GM21367 (cell line): Measurements from ENCODE around the gene MTA1.
A peak's percentile ranks its signal among the peaks of the same experiment; 100 is the strongest.

Experiments
- ATAC-seq: cut with Tn5 transposase; IDR thresholded peaks from one replicate; pipeline ENCODE4 v1.9.1; 2021; ENCODE audit not compliant: unreplicated experiment

Gene MTA1

DNA sequence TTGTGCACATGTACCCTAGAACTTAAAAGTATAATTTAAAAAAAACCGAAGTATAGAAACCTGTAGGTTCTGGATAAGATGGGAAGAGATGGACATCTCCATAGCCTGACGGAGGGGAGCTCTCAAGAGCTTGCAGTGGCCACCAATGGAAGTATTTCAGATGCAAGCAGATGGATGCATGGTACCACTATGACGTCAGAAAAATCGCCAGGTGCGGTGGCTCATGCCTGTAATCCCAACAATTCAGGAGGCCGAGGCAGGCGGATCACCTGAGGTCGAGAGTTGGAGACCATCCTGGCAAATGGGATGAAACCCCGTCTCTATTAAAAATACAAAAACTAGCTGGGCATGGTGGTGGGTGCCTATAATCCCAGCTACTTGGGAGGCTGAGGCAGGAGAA is 17.9 kb upstream of the MTA1 start:
- no peak for ATAC-seq

DNA sequence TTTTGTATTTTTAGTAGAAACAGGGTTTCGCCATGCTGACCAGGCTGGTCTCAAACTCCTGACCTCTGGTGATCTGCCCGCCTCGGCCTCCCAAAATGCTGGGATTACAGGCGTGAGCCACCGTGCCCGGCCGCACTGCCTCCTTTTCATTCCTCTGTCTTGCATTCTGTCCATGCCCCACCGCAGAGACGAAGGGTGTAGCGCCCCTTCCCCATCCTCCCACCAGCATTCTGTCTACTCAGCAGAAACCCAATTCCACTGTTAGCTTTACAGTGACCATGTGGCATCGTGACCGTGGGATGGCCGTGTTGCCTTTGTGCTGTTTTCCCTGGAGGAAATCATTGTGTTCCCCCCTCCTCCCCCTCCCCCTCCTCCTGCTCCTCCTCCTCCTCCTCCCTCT is 11.0 kb upstream of the MTA1 start:
- no peak for ATAC-seq

DNA sequence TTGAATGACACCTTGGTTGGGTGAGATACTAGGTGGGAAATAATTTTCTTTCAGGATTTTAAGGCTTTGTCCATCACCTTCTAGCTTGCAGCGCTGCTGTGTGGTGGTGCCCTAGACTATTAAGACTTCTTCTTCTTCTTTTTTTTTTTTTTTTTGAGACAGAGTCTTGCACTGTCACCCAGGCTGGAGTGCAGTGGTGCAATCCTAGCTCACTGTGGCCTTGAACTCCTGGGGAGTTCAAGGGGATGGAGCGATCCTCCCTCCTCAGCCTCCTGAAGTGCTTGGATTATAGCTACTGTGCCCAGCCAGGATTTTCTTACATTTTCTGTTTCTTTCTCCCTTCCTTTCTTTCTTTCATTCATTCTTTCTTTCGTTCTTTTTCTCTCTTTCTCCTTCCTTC is 10.3 kb upstream of the MTA1 start:
- no peak for ATAC-seq

DNA sequence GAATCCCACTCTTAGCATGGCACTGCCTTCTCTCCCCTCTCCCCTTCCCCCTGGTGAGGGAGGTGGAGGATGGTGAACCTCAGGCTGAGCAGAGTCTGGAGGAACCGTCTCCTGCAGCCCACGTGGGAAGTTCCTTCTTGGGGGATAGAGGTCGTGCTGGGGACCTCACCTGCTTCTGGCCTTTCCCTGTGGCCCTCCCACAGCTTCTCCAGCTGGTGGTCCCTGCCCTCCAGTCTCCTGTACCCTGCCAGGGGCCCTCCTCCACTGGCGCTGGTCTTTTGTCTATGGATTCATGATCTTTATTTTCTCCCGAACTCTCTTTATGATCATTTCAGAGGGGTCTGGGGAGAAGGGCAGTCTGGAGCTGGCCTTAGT is 9.0 kb upstream of the MTA1 start:
- no peak for ATAC-seq

DNA sequence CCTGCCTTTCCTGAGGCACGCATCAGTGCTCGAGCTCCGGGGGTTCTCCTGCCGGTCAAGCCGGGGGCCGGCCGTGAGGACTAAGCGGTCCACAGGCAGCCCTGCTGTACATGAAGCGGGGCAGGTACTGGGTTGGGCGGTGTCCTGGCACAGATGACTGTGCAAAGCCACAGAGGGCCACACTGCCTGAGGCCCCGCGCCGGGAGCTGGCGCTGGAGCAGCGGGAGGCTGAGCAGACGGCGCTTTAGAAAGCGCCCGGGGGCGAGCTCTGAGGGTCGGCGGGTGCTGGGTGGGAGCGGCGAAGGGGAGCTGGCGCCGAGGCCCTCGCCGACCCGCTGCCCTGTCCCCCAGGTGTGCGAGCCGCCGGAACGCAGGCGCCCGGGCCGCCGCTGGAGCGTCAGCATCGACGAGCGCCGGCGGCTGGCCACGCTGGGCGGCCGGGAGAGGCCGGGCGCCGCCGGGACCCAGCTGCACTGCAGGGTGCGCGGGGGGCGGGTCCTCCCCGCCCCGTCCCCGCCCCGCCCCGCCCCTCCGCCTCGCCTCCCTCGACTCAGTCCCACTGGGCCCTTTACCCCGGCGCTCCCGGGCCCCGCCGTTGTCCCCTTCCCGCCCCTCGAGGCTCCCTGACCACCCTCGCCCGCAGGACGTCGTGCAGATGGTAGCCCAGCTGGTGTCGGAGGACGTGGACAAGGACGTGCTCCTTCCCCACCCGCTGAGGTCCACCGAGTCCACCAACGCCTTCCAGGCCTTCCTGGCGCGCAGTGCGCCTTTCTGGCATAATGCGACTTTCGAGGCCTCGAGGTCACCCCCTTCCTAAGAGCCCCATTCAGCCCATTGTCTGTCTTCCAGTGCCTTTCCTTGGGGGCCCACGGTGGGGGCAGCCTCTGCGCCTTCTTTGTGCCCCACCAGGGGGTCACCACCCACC is 8.3 kb upstream of the MTA1 start:
- no peak for ATAC-seq

DNA sequence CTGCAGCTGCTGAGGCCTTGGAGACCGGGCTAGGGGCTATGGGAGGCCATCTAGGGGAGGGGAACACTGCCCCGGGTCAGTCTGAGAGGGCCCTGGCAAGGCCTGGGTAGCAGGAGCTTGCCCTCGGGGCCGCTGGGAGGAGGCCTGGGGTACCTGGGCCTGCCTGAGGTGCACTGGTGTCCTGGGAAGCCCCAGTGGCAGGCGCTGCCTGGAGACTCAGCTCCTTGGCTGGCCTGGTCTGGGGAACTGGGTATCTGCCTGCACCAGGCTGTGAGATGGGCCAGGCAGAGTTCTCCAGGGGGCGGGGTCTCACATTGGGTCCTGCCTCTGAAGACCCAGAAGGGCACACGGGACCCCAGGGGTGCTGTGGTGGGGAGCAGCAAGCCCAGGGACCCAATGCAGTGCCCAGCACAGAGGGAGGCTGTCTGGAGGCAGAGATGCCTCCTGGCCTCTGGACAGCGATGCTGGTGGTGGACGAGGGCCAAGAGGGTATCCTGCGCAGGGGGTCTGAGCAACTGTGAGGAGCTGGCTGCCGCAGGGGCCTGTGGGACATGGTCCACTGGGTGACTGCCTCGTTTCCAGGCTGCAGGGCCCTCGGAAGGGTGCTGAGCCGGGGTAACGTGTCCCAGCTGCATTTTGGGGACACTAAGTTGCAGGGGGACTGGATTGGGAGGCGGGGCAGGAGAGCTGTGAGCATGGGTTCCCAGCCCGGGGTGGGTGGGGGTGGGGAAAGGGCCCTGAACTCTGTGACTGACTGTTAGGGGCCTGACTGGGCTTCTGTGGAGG is 7.4 kb upstream of the MTA1 start:
- no peak for ATAC-seq

DNA sequence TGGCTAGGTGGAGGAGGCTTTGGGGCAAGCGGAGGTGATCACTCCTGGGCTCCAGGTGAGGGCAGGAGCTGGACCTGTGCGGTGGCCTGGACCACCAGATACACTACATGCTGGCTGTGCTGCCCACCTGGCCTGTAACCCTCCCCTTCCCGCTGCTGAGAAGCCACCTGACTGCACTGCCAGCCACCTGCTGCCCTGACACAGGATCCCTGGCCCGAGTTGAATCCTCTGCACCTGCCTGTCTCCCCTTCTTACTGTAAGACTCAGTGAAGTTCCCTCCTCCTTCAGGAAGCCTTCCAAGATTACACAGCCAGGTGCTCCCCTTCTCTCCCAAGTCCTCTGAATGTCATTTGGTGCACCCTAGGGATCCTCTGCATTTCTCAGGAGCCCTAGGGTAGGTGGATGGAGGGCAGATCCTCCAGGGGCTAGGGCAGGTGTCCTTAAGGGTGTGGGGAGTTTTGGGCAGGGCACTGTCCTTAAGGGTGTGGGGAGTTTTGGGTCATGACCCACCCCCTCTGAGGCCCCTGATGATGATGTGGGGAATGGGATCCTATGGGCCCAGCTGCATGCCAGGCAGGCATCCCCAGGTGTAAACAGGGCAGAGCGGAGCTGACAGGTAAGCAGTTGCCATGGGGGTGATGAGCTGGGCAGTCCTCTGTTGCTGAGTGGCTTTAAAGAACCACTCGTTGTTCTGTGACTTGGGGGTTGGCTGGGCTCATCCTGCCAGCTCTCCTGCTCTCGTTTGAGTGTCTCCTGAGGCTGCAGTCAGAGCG is 6.7 kb upstream of the MTA1 start:
- no peak for ATAC-seq

DNA sequence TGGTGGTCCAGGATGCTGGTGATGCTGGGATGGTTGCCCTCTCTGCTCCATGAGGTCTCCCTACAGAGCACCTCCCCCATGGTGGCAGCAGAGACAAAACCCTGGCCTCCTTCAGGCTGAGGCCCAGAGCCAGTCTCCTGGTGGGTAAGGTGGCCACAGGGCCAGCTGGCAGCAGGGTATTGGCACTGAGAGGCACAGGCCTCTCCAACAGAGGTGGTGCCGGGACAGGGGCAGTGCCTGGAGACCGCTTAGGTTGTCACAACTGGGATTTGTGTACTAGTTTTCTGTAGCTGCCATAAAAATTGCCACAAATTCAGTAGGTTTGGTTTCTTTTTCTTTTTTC is 6.1 kb upstream of the MTA1 start:
- no peak for ATAC-seq

DNA sequence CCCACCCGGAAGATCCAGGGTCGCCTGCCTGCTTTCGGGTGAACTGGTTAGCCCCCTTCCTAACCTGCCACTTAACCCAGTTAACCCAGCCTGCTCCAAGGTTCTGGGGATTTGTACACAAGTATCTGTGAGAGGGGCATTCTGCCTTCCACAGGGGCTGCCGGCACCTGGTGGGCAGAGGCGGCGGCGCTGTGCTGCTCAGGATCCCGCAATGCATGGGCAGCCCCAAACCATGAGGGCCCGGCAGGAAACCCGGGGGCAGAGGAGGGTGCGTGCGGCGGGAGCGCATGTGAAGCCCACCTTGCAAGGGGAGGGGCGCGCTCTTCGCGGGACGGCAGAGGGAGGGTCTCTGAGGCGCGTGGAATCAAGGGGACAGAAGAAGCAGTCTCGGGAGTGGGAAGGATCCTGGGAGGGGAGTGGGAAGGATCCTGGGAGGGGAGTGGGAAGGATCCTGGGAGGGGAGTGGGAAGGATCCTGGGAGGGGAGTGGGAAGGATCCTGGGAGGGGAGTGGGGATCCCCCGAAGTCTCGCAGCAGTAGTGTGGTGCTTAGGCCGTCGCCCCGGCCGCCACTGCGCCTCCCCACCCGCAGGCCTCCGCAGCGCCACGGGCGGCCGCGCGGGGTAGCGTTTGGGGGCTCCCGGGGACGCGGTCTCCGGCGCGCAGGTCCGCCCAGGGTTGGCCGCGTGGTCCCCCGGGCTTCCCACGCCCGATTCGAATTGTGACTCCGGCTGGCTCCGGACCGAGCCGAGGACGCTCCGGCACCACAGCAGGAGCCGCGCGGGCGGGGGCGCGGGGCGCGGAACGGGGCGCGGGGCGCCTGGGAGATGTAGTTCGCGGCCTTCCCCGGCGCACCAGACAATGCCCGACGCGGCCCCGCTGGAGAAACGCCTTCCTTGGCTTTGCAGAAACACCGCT is 4.9 kb upstream of the MTA1 start:
- ATAC-seq, result peak; percentile 44

DNA sequence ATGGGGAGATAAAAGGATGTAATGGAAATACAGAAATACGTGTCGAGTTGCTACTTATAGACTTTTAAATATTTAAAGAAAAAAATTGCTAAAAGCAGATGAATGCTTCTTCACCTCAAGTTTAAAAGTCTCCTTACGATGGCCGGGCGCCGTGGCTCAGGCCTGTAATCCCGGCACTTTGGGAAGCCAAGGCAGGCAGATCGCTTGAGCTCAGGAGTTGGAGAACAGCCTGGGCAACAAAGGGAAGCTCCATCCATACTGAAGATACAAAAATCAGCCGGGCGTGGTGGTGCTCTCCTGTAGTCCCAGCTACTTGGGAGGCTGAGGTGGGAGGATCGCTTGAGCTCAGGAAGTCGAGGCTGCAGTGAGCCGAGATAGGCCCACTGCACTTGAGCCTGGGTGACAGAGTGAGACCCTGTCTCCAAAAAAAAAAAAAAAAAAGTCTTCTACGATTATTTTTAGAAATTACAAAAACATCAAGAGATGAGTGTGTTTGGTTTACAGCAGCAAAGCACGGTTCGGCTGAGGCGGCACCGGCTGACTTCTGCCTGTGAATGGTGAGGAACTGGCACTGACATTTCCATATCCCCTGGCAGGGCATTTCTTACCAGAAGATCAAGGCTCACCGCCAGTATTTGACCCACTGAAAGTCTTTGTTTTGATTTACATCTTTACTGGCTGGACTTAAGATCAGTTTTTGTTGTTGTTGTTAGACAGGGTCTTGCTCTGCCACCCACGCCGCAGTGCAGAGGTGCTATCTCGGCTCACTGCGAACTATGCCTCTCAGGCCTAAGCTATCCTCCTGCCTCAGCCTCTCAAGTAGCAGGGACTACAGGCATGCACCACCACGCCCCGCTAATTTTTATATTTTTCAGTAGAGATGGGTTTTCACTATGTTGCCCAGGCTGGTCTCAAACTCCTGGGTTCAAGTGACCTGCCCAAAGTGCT is 3.9 kb upstream of the MTA1 start:
- ATAC-seq, result no peak

DNA sequence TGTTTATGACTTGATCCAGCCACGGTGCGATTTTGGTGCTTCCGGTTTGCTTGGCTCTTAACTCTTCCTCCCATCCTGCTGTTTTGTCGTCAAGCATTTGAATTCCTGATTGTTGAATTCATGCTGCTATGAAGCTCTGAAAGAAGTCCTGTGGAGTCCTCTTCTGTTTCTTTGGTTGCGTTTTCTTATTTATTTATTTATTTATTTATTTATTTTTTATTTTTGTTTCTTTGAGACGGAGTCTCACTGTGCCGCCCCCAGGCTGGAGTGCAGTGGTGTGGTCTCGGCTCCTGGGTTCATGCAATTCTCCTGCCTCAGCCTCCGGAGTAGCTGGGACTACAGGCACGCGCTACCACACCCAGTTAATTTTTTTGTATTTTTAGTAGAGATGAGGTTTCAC is 3.0 kb upstream of the MTA1 start:
- ATAC-seq, result no peak

DNA sequence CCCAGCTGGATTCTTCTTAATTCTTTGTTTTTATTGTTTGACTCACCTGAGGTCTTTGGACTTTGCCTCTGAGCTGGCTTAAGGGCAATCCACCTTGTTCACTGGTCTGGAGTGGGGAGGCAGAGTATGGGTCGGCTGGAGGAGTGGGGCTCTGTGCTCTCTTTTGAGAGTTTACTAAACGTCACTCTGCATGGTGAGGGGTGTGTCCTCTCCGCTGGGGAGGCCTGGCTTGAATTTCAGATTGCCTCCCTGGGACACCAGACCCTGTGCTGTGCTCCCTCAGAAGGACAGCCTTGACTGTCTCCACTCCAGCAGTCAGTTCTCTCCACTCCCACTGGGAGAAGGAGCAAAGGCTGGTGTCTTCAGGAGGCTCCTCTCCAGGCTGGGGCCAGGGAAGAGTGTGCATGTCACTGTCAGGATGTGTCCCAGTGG is 1.9 kb upstream of the MTA1 start:
- no peak for ATAC-seq

DNA sequence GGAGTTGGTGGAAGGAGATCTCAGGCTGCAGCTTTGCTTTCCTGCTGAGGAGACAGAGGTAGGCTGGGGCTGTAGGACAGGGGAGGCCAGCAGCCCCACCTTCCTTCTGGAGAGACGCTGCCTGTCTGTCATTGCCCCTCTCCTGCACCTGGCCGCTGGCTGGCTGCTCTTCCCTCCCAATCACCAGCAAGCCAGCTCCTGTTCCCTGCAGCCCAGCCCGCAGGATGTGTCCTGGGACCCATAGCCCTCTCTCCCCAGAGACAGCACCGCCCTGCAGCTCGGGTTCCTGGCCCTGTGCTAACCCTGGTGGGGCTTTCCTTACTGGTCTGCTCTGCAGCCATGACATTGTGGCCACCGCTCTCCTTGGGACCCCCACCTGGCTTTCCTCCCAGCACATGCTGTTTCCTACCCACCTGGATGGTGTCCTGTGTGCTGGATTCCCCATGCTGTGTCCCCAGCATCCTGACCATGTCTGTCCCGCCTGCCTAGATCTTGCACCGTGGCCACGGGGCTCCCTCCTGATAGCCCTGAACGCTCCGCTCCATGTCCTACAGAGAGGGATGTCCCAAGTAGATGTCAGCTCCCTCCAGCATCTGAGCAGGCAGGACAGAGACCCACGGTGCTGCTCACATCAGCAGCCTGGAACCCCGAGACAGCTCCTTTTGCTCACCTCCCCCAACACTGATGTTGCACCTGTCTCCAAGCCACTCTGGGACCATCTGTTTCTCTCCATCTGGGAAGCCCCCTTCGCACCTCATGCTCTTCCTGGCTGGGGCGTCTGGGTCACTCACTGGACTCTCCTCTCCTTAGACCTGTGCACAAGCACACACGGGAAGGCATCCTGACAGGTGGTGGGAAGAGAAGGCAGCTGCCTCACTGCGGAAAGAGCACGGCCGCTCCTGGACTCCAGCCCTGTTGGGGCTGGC is 1.1 kb upstream of the MTA1 start:
- no peak for ATAC-seq

DNA sequence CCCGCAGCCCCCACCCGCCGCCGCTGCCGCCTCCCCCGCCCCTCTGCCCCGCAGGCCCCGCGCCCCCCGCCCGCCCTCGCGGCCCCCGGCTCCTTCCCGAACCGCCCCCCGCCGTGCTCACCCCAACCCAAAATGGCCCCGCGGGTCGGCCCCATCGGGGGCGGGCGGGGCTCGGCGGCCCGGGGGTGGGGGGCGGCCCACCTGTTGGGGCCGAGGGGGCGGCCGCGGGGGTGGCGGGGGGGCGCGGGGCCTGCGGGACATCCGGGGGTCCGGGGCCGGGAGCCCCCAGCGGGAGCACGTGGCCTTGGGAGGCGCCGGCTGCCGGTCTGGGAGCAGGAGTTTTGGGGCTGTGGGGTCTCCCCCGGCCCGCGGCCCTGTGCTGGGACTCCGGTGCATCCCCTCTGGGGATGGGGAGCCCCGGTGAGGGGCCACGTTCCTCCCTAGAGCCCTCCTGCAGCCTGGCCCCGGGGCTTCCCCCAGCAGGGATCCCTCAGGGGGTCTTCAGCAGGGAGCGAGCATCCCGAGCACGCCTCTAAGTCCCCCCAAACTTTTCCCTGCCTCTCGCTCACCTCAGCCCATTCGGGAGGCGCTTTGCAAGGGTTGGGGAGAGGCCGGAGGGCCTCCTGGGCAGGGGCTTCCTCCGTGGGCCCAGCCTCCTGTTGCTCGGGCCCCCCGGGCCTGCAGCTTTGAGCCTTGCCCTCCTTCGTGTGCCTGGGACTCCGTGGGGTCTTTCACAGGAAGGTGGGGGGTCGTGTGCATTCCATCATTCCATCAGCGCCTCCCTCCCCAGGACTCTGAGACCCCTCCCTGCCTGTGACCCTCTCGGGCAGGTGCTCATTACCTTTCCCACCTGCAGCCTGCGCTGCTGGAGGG is 710 bp downstream of the MTA1 start:
- ATAC-seq, result no peak

DNA sequence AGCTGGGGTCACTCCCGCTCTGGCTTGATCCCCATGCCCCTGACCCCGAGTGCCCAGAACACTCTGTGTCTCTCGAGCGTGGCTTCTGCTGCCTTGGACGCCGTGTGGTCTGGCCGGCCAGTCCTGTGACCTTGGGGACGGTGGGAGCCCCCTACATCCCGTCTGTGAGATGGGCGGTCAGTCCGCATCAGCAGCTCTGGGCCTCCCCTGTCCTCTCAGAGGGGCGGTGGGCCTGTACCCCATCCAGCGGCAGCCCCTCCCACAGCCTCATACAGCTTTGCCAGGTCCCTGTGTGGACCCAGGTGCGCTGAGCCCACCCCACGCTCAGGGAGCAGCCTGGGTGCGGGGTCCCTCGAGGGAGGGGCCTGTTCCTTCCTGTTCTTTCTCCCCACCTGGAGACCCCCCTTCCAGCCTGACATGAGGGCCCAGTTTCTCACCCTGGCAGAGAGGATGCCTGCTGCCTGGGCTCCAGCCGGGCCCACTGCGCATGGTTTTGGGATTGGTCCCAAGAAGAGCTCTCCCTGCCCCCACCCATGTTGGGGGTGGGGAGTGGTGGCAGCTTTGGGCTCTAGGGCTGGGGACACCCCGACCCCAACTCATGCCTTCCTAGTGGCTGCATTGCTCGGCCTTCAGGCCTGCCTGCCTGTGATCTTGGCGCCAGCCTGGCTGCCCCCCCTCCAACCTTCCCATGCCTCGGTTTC is 1.5 kb downstream of the MTA1 start:
- ATAC-seq, result no peak

DNA sequence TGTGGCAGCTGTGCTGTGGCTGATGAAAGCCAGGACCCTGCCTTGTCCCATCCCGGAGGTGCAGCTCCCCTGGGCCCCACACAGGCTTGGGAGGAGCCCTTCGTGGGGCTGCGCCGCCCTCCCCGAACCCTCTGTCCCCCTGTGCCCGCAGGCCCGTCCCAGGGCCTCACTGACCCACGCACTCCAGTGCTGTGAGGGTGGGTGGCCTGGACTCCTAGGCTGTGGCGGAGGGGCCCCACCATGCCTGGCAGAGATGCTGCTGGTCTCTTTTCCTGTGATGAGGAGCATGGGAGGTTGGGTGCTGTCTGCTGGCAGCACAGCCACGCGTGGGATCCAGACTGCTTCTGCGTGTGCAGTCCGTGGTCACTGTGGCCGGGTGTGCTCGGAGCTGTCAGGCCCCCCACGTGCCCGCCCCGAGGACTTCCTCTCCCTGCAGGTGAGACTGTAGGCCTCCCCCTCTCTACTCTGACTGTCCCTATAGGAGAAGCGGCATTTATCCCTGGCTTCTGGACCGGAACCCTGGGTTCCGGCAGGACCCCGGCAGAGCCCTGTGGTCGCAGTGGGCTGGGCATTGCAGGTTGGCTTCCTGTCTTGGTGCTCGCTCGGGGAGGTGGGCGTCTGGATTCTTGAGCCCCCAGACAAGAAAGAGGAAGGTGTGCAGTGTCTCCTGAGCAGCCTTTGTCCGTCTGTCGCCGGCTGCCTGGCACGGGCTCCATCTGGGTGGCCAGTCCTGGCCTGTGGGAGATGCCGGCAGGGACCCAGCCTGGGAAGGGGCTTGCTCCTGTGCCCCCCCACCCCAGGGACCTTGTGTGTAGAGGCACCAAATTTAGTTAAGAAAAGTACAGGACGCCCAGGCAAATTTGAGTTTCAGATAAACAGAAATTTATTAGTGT is 2.3 kb downstream of the MTA1 start:
- ATAC-seq, result no peak
